HepG2 (cell line): ENCODE measurements around the gene PROX2. TPM values are rescaled to one million over a fixed set of nuclear protein-coding genes. Genes with fewer than 3 reads are reported as not detected.

Source experiments
- ATAC-seq: fragments of 200-7000 bp; cut with Tn5 transposase; 3 replicates; pipeline ENCODE4 v1.9.1; 2020; ENCODE audit warnings: mild to moderate bottlenecking, moderate library complexity
- BruUV-seq: library from RNA; stranded (reverse); fragments of 400-500 nt; replicated peaks from 2 replicates; lab custom pipeline; 2021; lab: Mats Ljungman, UMichigan
- CTCF ChIA-PET: fragments of 300-600 bp; formaldehyde crosslinking; extraction: SDS; loops from one replicate; lab custom pipeline; 2021; ENCODE audit warnings: low total read pairs, inconsistent platforms, low intra/inter-chr PET ratio; lab: Yijun Ruan, JAX
- POLR2A ChIA-PET: fragments of 350-600 bp; sonication (Branson Sonifier 250); formaldehyde crosslinking; loops from one replicate; lab custom pipeline; 2020; ENCODE audit warnings: antibody characterized with exemption, inconsistent platforms; lab: Yijun Ruan, JAX
- DNase-seq: peaks from one replicate; pipeline ENCODE4 v3.0.0-alpha.2; 2015; ENCODE audit warnings: low spot score
- FAIRE-seq: peaks from 3 replicates; lab custom pipeline; 2011; peaks lifted over from hg19 to GRCh38; lab: Jason Lieb, UNC
- H2AFZ ChIP-seq: one replicate; pipeline ENCODE4 v1.6.1; 2011; ENCODE audit warnings: low read length, inconsistent platforms
- H3K27ac ChIP-seq: fragments of 300-600 bp; 3 replicates; pipeline ENCODE4 v1.8.0; 2011; ENCODE audit warnings: mixed run types, mild to moderate bottlenecking, mixed read lengths, low read length, inconsistent platforms; ENCODE audit not compliant: insufficient read depth; ENCODE audit errors: extremely low read length
- H3K27me3 ChIP-seq, 2 experiments: fragments of 200-600 bp in 1 of 2; 2 replicates in 1 of 2; 3 replicates in 1 of 2; pipeline versions ENCODE4 v1.6.0 to v1.8.0; 2011; ENCODE audit warnings: low read length in 2 of 2, mild to moderate bottlenecking in 2 of 2, moderate library complexity in 2 of 2, inconsistent platforms in 1 of 2; ENCODE audit not compliant: insufficient read depth in 2 of 2, control insufficient read depth in 1 of 2
- H3K36me3 ChIP-seq, 2 experiments: fragments of 200-600 bp in 1 of 2; replicated peaks in 1 of 2; 2 replicates in 1 of 2; 3 replicates in 1 of 2; pipeline versions ENCODE4 v1.5.1 to v1.8.0; 2011; ENCODE audit warnings: low read length in 2 of 2, inconsistent platforms in 1 of 2; ENCODE audit not compliant: insufficient read depth in 2 of 2, control insufficient read depth in 1 of 2
- H3K4me1 ChIP-seq: 2 replicates; pipeline ENCODE4 v1.5.1; 2012; ENCODE audit warnings: low read length, inconsistent platforms; ENCODE audit not compliant: insufficient read depth
- H3K4me2 ChIP-seq: 2 replicates; pipeline ENCODE4 v1.6.0; 2011; ENCODE audit warnings: low read depth, low read length, inconsistent platforms
- H3K4me3 ChIP-seq, 3 experiments: fragments of 200-600 bp in 1 of 3; sonication (generic), shearing (Covaris generic) in 1 of 3; replicated peaks in 1 of 3; 2 replicates each; pipeline ENCODE4 v1.5.1; 2011 to 2016; ENCODE audit warnings: low read length in 3 of 3, inconsistent platforms in 2 of 3, low read depth in 2 of 3, mild to moderate bottlenecking in 2 of 3, control low read depth in 1 of 3, mixed read lengths in 1 of 3; ENCODE audit not compliant: insufficient read depth in 1 of 3
- H3K79me2 ChIP-seq: one replicate; pipeline ENCODE4 v1.6.1; 2011; ENCODE audit warnings: low read length, inconsistent platforms; ENCODE audit not compliant: insufficient read depth
- H3K9ac ChIP-seq: 2 replicates; pipeline ENCODE4 v1.6.0; 2011; ENCODE audit warnings: mild to moderate bottlenecking, low read depth, low read length, inconsistent platforms; ENCODE audit not compliant: insufficient read depth
- H3K9me3 ChIP-seq: 2 replicates; pipeline ENCODE4 v1.5.1; 2012; ENCODE audit warnings: mild to moderate bottlenecking, low read length
- H4K20me1 ChIP-seq: 2 replicates; pipeline ENCODE4 v1.6.0; 2011; ENCODE audit warnings: inconsistent platforms, mild to moderate bottlenecking, low read length, moderate library complexity; ENCODE audit not compliant: insufficient read depth
- DZIP1 ChIP-seq: sonication (generic); formaldehyde crosslinking; IDR thresholded peaks from 2 replicates; pipeline ENCODE4 v1.5.0; 2020; ENCODE audit warnings: mild to moderate bottlenecking, missing genetic modification reagents
- FOXM1 ChIP-seq: sonication (generic); formaldehyde crosslinking; IDR thresholded peaks from 2 replicates; pipeline ENCODE4 v1.5.0; 2020; ENCODE audit warnings: missing genetic modification reagents
- HNF1B ChIP-seq: sonication (generic); formaldehyde crosslinking; IDR thresholded peaks from 2 replicates; pipeline ENCODE4 v1.5.1; 2020; ENCODE audit warnings: mild to moderate bottlenecking, moderate library complexity, missing genetic modification reagents
- HOXD1 ChIP-seq: sonication (generic); formaldehyde crosslinking; IDR thresholded peaks from 2 replicates; pipeline ENCODE4 v1.5.0; 2020; ENCODE audit warnings: missing genetic modification reagents
- IRF9 ChIP-seq: sonication (generic); formaldehyde crosslinking; IDR thresholded peaks from 2 replicates; pipeline ENCODE4 v1.8.0; 2022; ENCODE audit warnings: missing genetic modification reagents, mild to moderate bottlenecking, borderline replicate concordance
- MYNN ChIP-seq: sonication (generic); formaldehyde crosslinking; IDR thresholded peaks from 2 replicates; pipeline ENCODE4 v1.4.0; 2020; ENCODE audit warnings: mild to moderate bottlenecking, low read depth, missing genetic modification reagents
- ZBTB7B ChIP-seq: sonication (generic); formaldehyde crosslinking; IDR thresholded peaks from 2 replicates; pipeline ENCODE4 v1.4.0; 2020; ENCODE audit warnings: missing genetic modification reagents
- ZNF878 ChIP-seq: sonication (generic); formaldehyde crosslinking; IDR thresholded peaks from 2 replicates; pipeline ENCODE4 v1.8.1; 2023; ENCODE audit warnings: mild to moderate bottlenecking, missing genetic modification reagents, moderate library complexity
- WGBS: methylation state at CpG from one replicate; pipeline ENCODE4 v1.1.6; 2017; ENCODE audit warnings: low lambda C conversion rate; 5-methylcytosine and 5-hydroxymethylcytosine counted together
- in situ Hi-C: cut with HindIII; loops from 2 replicates; pipeline ENCODE4 v1.10.0; 2017; ENCODE audit warnings: low pct_unique_long_range_greater_than_20kb; ENCODE audit not compliant: extremely low pct_ligation_motif_present
- intact Hi-C: fragments of 100-400 bp; cut with micrococcal nuclease; formaldehyde crosslinking; loops from one replicate; pipeline ENCODE4 v1.10.0; 2022; ENCODE audit not compliant: unreplicated experiment
- polyA plus RNA-seq, 8 experiments: library from polyadenylated mRNA; depleted of rRNA in 3 of 8; stranded (reverse) in 7 of 8; unstranded in 1 of 8; fragments of >200 nt; fragmentation: Illumina TruSeq in 4 of 8; extraction: Trizol in 4 of 8; gene quantifications; 2 replicates each; pipeline versions ENCODE4 v1.2.1 to v1.2.3, GENCODE V29; 2011 to 2016; ENCODE audit warnings: low read depth in 4 of 8, missing spikeins in 1 of 8, mixed read lengths in 1 of 8; ENCODE audit not compliant: insufficient read depth in 1 of 8
- total RNA-seq, 5 experiments: library from RNA; depleted of rRNA; stranded (reverse); fragments of >200 nt; fragmentation: Illumina TruSeq; extraction: Trizol; gene quantifications; 2 replicates each; pipeline ENCODE4 v1.2.3, GENCODE V29; 2016; ENCODE audit warnings: low read depth in 1 of 5

The PROX2 gene
- total and polyA plus RNA-seq, 2 of the 13 experiments (the other 11 are each of a cell fraction or from before 2014, with no cell fraction given): not detected

- in situ Hi-C loops: no loop called here
- no peak overlapping the region for H2AFZ ChIP-seq
These were observed 8.3 kb downstream of the PROX2 start for GRCh38 chr14:74867673-74868072.

More at GRCh38 chr14:74867673-74868072, 8.3 kb downstream of the PROX2 start:
- intact Hi-C loops: no loop called here
- no peak for DNase-seq
- TF ChIP-seq IRF9 (CRISPR knock-in tag) (no peak), FOXM1 (CRISPR knock-in tag) (no peak), HNF1B (CRISPR knock-in tag) (no peak), ZBTB7B (no peak), ZNF878 (CRISPR knock-in tag) (no peak), MYNN (no peak), DZIP1 (CRISPR knock-in tag) (no peak), HOXD1 (no peak)
- TF ChIP-seq, all 625 proteins: peak for 0
- 20% methylated on average over 5 of the region's 5 CpGs for WGBS
- no peak for FAIRE-seq
- ChIA-PET CTCF (no interaction called here), POLR2A (interaction anchor here (1.6 to 2.0 kb wide), 2 partner anchors 15 to 30 kb away, joined by 3 to 4 read pairs; no protein-coding TSS in a partner anchor)
- Histone ChIP-seq H3K4me3 (no peak overlapping the region), H4K20me1 (no peaks in the 10 kb centered on the region), H3K9me3 (no peaks in the 10 kb centered on the region), H3K36me3 (no peaks in the 10 kb centered on the region), H3K27me3 (peaks cover 2 to 4% of the 10 kb centered on the region in 2 experiments; a peak in 1 of 5 replicates), H3K4me1 (peaks cover 20% of the 10 kb centered on the region), H3K79me2 (no peaks in the 10 kb centered on the region), H3K9ac (no peak overlapping the region), H3K4me2 (no peak overlapping the region; the same call in 1 of the 2 replicates), H3K27ac (no peak overlapping the region)
- peak; percentile 23; the same call in 1 of the 3 replicates for ATAC-seq
- BruUV-seq: no TSS peak
